GM12891 (cell line): ENCODE results near the gene FSTL5.

ENCODE experiments used
- DNase-seq: peaks from one replicate; pipeline ENCODE4 v3.0.0; 2011; ENCODE audit warnings: low spot score; ENCODE audit not compliant: insufficient read length
- FAIRE-seq: peaks from 2 replicates; lab custom pipeline; 2011; peaks lifted over from hg19 to GRCh38; lab: Jason Lieb, UNC
- PAX5 ChIP-seq: IDR thresholded peaks from 2 replicates; pipeline ENCODE4 v1.6.1; 2011; ENCODE audit warnings: low read length, moderate library complexity, mild to moderate bottlenecking; ENCODE audit not compliant: insufficient read depth, severe bottlenecking
- POLR2A ChIP-seq: IDR thresholded peaks from 2 replicates; pipeline ENCODE4 v1.6.1; 2011; ENCODE audit warnings: low read depth, low read length, control low read depth
- POLR2AphosphoS5 ChIP-seq: IDR thresholded peaks from 2 replicates; pipeline ENCODE4 v1.6.1; 2011; ENCODE audit warnings: low read depth, low read length, control low read depth
- POU2F2 ChIP-seq: IDR thresholded peaks from 2 replicates; pipeline ENCODE4 v1.6.1; 2011; ENCODE audit warnings: low read depth, mild to moderate bottlenecking, control low read depth, low read length, moderate library complexity
- SPI1 ChIP-seq: IDR thresholded peaks from 2 replicates; pipeline ENCODE4 v1.6.1; 2011; ENCODE audit warnings: low read depth, low read length, control low read depth
- TAF1 ChIP-seq: IDR thresholded peaks from 2 replicates; pipeline ENCODE4 v1.6.1; 2011; ENCODE audit warnings: low read depth, low read length, control low read depth

The FSTL5 gene

DNA sequence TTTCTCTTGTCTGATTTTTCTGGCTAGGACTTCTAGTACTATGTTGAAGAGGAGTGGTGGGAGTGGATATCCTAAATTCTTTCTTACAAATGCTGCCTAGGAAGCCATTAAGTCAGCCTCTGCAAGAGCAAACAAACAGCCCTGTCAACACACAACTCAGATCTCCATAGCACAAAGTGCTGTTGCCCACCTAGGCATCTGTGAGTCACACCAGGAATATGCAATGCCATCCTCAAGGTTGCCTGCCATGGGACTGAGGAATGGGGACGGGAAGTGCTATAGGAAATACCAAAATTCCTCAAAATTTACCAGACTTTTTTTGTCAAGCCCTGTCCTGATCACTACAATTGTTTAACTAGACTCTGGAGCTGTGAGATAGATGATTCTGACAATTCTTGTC is 466.9 kb downstream of the FSTL5 start:
- no peak for TF ChIP-seq SPI1
- TF ChIP-seq POLR2AphosphoS5 = no peak
- TF ChIP-seq TAF1 = no peak
- TF ChIP-seq PAX5 = no peak
- no peak for TF ChIP-seq POU2F2
- TF ChIP-seq POLR2A = no peak
- FAIRE-seq (no peak), DNase-seq (no peak)

DNA sequence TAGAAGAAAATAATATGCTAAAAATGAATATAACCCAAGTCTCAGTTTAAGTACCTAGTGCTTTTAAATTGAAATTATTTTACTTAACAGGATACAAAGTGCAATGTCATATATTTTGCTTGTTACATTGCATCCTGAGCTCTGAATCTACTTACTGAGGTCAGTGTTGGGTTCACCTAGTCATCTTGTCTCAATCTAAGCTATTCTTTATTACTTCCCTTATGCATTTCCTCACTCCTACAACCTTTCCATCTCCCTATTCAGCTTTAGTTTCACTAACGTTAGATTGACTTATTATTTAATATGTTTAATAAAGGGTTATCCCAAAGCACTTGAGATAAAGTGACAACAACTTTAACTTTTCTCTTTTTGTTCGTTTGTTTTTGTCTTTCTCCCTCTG is 483.7 kb downstream of the FSTL5 start:
- no peak for FAIRE-seq
- TF ChIP-seq POLR2A (no peak), PAX5 (no peak), POU2F2 (no peak), SPI1 (no peak), POLR2AphosphoS5 (no peak), TAF1 (no peak)
- DNase-seq = no peak

GRCh38 chr4:161664740-161665139 is 499.1 kb downstream of the FSTL5 start:
- DNase-seq (no peak), FAIRE-seq (no peak)
- TF ChIP-seq POU2F2 (no peak), POLR2A (no peak), POLR2AphosphoS5 (no peak), SPI1 (no peak), TAF1 (no peak), PAX5 (no peak)

GRCh38 chr4:161663844-161664243 is 500.0 kb downstream of the FSTL5 start:
- TF ChIP-seq POLR2AphosphoS5 (no peak), POU2F2 (no peak), PAX5 (no peak), TAF1 (no peak), POLR2A (no peak), SPI1 (no peak)
- DNase-seq (no peak), FAIRE-seq (no peak)

- FAIRE-seq = no peak
- DNase-seq = no peak
- TF ChIP-seq PAX5 (no peak), TAF1 (no peak), SPI1 (no peak), POLR2AphosphoS5 (no peak), POLR2A (no peak), POU2F2 (no peak)
Measured at GRCh38 chr4:161658676-161659075, 505.1 kb downstream of the FSTL5 start.

- no peak for TF ChIP-seq TAF1
- no peak for TF ChIP-seq SPI1
- no peak for TF ChIP-seq POLR2AphosphoS5
- TF ChIP-seq POU2F2 = no peak
- no peak for TF ChIP-seq POLR2A
- TF ChIP-seq PAX5 = no peak
Measured at GRCh38 chr4:161657616-161658015, 506.2 kb downstream of the FSTL5 start.

DNA sequence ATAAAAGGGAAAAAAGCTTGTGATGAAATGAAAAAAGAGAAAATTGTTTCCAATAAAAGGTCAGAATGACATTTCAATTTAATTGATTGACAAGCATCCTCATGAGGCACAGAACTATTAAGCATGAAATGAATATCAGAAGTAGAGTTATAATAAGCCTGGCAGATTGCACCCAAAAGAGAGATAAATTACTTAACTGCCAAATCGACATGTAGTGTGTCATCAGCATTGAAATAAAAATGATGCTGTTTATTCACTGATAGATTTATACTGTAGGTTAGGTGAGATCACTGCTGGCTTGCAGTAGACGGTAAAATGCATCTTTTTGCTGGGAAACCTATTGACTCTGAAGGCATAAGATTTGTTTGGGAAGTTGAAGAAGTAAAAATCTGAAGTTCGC is 507.2 kb downstream of the FSTL5 start:
- DNase-seq = no peak
- no peak for TF ChIP-seq PAX5
- TF ChIP-seq POLR2A = no peak
- TF ChIP-seq POU2F2 = no peak
- TF ChIP-seq TAF1 = no peak
- TF ChIP-seq POLR2AphosphoS5 = no peak
- TF ChIP-seq SPI1 = no peak
- FAIRE-seq = no peak

More at GRCh38 chr4:161657616-161658015, 506.2 kb downstream of the FSTL5 start:
- no peak for DNase-seq
- FAIRE-seq = no peak

DNA sequence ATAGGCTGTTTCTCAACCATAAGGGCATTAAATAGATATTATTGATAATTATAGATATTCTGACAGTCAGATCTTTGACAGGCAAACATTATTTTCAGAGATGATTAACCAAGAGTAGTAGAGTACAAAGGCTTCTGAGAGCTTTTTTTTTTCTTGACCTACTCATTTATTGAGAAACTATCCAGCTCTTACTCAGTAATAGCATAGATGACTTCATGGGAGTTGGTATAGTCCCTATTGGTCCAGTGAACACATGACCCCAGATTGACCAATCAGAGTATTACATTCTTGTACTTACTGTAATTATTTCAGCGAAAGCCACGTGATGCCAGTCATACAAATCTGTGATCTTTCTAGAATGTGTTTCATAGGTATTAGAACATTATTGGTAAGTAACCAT is 508.7 kb downstream of the FSTL5 start:
- FAIRE-seq = no peak
- no peak for DNase-seq
- TF ChIP-seq PAX5 (no peak), POLR2A (no peak), POLR2AphosphoS5 (no peak), POU2F2 (no peak), TAF1 (no peak), SPI1 (no peak)

DNA sequence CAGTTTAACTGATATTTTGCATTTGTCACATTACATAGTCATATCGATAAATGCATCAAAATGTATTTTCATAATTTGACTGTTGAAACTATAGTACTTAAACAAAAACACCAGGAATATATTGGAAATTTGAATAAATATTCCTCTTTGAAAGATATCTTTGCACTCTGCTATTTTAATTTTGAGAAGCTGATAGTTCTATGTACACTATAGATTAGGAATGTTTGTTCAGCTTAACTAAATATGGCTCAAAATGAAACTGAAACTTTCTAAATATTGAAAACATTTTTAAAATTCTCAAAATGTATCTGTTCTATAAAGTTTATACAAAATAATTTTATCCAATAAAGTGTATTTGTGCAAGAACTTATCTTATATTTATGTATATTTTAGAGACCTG is 510.1 kb downstream of the FSTL5 start:
- FAIRE-seq = no peak
- TF ChIP-seq PAX5 (no peak), SPI1 (no peak), TAF1 (no peak), POU2F2 (no peak), POLR2AphosphoS5 (no peak), POLR2A (no peak)
- no peak for DNase-seq

- TF ChIP-seq POLR2A (no peak), POLR2AphosphoS5 (no peak), POU2F2 (no peak), SPI1 (no peak), PAX5 (no peak), TAF1 (no peak)
- no peak for FAIRE-seq
- DNase-seq = no peak
Measured at GRCh38 chr4:161651586-161651985, 512.2 kb downstream of the FSTL5 start.
